T-helper 22 cell (primary cell): ENCODE results near the gene TENM4.

Experiments
- DNase-seq: peaks from one replicate; pipeline ENCODE4 v3.0.0-alpha.2; 2020; ENCODE audit warnings: low read depth

Gene TENM4

DNA sequence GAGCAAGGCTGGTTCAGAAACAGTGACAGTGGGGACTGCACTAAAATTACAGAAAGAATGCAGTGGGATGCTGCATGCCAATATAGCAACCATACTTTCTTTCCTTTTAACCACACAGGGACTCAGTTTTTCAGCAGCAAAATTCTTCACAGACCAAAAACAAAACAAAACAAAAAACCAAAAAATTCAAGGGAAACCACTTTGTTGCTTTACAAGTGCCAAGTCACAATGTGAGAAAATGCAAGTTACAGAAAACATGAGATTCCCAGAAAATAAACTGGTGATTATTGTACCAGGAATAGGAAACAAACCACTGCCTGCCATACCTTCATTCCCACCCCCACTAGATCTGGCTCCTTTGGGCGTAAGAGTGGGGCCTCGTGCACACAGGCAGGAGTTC is 52.6 kb downstream of the TENM4 start:
- no peak for DNase-seq

DNA sequence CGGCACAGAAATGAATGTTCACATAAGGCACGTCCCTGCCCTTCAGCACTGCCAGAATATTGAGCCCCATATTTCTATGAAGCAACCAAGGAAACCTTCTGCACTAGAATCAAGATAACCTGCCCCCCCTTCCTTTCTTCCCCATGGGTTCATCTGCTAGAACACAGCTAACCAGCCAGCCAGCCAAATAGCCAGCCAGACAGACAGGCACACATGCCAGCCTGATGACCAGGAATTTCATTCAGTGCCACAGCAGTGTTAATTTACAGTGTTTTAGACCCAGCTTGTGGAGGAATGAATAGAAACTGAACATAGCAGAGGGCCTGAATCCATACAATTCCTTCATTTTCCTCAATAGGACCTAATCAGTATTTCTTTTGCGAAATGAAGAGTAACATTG is 57.0 kb downstream of the TENM4 start:
- no peak for DNase-seq

DNA sequence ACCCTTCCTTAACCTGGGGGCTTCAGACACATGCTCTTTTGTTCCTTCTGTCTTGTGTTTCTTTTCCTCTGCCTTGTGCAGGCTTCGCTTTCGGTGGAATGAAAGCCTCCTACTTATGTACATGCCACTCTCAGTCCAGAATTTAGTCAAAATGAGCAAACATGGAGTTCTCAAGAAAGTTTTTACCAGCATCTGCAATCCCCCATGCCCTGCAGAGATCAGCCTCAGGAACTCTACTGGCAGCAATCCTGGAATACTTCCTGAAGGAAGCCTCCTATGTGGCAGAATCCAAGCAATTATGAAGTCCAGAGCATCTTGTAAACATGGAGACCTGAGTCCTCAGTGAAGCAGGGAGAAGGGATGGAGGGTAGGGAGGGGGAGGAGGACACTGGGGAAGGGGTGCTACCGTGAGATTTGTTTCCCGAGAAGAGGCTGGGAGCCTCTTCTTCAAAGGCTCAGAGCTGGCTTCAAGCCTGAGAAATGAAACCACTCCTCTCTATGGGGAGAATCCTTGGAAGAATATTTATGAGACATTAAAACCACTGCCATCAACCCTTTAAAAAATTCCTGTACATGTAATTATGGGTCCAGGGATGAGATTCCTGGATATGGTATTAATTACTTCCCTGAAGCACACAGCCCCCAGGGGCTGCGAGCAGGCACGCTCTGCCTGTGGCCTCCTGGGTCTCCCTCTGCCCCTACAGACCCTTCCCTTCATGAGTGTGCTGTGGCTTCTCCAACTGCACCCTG is 58.4 kb downstream of the TENM4 start:
- no peak for DNase-seq

DNA sequence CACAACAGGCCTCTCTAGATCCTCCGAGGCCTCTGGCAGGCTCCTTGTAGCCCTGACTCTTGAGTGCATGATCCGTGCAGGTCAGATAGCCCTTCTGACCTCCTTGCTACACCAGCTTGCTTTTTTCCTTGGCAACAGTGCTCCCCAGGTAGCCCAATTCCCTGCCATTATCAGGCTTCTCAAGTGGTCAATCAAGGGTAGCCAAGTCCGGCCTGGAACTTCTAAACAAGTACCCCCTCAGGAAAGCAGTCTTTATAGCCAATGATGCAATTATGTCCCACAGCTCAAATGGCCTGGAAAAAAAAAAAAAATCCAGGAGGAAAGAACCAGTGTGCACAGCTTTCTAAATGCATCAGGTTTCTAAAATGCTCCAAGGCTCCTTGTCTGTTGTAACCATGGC is 59.8 kb downstream of the TENM4 start:
- DNase-seq, result no peak

DNA sequence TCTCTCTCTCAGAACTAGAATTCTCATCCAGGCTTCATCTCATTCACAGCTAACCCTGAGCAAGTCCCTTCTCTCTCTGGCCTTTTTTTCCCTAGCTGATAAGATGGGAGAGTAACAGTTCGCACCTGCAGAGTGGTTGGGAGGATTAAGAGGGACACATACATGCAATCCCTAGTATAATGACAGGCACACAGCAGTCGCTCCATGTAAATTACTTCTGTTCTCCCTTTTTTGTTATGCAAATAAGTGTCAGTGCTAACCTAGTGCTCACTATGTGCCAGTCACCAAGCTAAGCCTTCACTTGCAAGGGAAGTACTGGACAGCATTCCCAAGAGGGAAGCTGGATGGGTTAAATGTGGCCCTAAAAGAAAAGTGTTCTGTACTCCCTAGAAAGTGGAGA is 63.4 kb downstream of the TENM4 start:
- DNase-seq, result no peak

DNA sequence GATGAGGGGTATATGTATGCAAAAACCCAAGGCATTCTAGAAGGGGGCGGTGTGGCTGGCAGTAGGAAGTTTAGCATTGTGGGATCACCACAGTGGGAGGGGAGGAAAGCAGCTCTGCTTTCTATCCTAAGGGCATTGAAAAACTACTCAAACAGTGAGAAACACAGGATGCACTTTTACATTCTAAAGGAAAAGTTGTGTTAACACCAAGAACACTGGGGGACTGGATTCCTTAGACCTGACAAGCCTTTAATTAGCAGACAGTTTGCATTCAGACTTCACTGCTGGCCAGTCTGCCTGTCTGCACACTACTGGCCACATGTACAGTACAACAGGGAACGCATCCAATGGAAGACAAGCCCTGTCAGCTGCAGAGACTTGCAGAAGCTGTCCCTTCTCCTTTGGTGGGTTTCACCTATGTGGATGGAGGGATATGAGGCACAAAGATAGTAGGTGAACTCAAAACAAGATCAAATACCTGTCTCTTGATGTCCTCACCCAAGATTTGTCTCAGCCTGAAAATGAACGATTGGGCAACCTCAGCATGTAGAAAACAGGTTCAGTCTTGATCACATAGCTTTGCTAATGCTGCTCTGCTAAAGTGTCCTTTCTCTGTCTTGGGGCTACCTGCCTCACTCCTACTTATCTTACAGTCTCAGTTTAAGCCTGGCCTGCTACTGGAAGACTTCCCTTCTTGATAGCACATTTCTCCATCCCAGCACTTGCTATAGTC is 64.8 kb downstream of the TENM4 start:
- DNase-seq, result no peak

DNA sequence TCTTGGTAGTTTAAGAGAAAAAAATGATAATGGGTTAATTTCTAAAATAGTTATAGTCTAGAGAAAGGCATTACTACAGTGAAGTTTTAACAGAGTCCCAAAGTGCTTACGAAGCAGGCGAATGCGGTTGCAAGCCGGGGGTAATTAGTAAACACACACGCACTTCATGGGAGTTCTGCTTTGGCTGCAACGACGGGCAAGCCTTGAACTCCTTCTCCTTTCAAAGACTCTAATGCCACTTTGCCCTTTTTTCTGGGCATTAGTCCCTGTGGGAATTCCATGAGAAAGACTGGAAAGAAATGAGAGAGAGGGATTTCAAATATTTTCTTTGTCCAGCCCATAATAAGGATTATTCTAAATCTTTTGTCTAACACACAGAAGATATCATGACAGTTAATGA is 66.1 kb downstream of the TENM4 start:
- DNase-seq, result no peak

DNA sequence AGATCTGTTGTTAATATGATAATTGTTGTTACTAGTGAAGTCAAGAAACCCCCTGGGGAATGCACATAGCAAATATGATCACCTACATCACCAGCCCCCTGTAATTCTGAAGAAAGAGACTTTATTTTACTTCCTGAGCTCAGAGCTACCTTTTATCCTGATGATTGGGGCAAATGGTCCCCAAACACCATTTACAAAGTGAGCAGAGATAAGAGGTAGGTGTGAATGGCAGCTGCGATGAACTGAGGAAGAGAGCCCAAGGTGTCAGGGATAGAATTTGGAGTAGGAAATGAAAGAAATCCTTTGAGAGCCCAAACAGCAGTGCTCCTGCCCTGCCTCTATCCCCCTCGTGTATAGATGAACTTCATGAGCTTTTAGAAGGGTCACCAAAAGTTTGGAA is 69.1 kb downstream of the TENM4 start:
- no peak for DNase-seq

DNA sequence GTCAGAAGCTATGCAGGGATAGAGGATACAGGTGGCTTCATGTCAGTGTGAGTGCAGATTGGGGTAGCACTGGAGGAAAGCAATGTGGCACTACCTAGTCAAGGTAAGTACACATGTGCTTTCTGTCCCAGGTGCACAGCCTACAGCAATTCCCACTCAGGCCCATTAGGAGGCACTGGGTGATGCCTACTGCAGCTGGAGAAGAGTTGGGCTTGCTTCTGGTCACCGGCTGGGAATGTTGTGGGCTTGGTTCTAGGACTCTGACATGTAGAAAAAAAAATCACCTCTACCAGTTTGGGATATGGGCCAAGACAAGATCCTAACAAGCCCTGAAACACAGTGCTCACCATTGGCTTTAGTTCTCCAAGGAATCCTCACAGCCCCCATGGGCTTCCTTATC is 69.7 kb downstream of the TENM4 start:
- DNase-seq, result no peak

DNA sequence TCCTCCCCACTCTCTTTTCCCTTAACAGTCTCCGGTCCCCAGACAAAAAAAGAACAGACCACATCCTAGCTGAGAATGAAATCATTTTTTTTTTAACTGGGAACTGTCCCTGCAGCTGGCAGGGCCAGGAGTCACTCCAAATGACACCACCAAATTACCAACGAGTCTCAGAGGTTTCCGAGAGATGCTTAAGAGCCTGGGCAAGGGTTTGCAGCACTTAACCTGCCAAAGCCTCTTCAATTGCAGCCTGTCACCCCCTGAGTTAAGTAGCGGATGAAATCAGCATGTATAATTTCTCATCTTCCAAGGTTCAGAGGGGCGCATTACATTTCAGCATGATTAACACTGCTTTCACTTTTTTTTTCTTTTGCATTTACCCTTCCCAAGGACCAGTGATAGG is 71.8 kb downstream of the TENM4 start:
- no peak for DNase-seq

DNA sequence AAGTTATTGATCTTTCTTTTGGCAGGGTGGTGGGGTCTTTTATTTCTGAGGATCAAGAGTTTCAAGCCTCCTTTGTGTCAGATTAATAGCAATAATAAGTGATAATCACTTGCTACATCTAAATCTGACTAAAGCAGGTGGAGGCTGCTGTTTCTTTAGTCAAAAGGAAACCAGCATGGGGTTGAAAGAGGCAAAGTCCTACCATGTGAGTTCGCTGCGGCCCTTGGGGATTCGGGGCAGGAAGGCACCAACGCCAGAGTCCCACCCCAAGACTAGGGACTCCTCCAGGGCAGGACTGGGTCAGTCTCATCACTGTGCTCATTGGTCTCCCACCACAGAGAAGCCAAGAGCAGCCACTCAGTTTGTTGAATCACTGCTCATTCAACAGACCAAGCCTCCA is 73.0 kb downstream of the TENM4 start:
- no peak for DNase-seq

DNA sequence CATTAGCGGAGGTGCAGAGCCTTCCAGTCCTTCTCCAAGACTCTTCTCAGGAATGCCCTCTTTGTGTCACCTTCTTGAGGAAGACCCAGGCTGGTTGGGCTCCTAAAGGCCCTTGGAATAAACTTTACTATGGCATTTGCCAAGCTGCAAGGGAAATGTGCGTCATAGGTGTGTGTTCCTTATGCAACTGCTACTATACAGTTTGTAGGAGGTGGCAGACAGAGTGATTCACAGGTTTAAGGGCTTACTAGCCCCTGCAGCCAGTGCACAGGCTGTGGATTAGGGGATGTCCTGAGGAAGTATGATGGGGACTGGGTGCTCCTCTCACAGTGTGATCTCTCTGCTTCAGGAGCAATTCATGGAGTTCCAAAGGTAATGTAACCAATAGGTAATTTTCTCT is 74.6 kb downstream of the TENM4 start:
- DNase-seq, result no peak

DNA sequence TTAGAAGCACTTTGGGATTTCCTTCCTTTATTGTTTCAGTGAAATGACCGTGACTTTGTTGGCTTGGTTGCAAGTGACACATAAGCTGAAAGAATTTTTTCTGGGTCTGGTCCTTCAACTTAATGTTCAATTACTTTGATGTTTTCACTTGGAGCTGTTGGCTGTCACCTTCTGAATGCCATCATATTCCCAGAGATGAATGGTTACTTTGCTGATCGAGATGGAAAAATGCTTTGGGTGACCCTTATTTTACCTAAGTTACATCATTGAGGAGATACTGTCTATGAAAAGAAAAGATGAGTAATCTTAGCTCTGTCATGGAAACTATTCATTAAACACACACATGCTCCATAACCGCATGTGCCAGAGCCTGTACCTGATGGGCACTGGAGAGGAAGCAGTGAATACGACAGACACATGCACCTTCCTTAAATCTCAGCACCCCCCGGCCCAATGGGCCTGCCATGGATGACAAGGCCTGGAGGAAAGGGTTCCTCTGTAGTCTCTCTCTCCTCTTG is 76.9 kb downstream of the TENM4 start:
- no peak for DNase-seq

DNA sequence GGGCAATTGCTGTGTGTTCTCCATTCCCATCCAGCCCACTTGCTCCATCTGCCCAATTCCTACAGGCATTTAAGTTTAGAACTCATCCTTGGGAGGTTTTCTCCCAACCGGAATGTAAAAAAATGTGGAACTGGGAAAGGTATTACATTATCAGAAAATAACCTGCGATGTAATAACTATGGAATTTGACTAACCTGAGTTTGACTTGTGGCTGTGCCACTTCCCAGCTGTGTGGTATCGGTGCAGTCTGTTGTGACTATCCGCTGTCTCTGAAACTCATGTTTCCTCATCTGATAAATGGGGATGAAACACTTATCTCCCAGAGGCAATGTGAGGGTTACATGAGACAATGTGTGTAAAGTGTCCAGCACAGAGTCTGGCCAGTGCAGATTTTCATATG is 77.6 kb downstream of the TENM4 start:
- DNase-seq, result no peak

DNA sequence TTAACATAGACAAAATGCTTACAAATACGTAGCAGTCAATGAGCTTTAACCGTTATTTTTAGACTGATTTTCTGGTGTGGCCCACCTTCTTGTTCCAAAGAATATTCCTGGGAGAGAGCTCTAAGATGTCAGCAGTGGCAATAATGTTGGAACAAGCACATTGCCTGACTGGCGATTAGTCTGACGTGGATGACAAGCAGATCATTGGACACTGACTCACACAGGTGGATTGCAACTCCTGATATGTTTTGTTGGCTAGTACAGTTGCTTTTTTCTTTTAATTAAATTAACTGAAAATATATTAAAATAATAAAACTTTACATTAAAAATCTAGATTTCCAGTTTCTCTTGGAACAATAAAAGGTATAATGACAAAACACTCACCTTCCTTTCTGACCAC is 78.0 kb downstream of the TENM4 start:
- no peak for DNase-seq

DNA sequence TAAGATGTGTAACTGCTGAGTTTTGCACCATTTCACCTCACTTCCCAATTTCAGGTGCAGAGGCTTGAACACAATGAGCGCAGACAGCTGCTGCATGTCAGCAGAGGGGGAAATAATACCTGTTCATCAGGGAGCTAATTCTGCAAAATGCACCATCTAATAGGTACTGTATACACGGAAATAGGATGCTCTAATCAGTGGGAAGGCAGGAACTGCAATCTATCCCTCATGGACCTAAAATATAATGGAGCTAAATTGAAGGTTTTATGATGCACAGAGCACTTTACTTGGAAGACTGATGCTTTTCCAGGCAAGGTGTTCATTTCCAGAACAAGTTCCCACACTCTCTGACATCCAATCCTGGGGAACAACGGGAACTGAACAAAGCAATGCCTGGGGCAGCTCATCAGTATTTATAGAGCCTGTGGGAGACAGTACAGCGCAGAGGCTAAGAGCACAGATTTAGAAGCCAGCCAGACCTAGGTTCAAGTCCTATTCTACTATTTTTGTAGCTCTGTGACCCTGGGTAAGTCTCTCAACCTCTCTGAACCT is 78.5 kb downstream of the TENM4 start:
- DNase-seq, result no peak

DNA sequence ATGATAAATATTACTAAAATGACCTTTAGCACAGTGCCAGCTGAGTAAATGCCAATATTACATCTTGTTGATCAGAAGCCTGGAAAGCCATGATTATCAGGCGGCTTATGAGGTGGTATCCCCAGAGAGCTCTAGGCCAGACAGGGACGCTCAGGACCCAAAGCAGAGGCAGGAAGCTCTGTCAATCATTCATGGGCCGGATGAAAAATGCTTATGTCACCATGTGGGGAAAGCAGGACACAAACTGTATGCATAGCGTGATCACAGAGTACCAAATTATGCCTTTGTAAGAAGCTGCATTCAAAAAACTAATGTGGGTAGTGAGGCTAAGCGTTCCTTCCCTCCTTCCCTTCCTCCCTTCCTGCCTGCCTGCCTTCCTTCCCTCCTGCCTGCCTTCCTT is 82.6 kb downstream of the TENM4 start:
- DNase-seq, result no peak

DNA sequence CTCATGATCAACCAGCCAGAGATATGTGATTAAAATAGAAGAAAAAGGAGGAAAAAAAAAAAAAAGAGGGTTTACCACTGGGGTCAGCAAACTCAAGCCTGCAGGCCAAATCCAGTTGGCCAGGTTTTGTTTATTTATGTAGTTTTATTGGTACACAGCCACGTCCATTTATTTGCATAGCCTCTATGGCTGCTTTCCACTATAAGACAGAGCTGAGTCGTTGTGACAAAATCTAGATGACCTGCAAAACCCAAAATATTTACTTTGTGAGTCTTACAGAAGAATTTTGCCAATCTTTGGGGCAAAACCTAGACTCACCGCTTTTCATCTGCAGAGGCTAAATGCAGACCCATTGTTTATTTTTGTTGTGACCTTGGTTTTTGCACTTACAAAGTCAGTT is 87.1 kb downstream of the TENM4 start:
- no peak for DNase-seq

DNA sequence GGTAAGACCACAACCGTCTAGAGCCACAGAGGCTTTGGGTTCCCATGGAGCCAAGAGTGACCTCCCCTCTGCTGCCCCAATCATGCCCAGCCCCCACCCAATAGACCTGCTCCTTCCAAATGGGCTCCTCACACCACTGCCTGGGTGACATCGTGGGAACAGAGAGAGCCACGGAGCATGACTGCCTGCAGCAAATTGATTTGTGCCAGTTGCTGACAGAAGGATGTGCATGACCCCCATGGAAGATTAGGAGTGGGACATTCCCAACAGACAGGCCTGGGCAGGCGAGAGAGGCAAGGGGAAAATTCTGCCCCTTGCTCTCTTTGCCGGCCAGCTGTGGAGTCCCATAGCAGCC is 88.5 kb downstream of the TENM4 start:
- no peak for DNase-seq

DNA sequence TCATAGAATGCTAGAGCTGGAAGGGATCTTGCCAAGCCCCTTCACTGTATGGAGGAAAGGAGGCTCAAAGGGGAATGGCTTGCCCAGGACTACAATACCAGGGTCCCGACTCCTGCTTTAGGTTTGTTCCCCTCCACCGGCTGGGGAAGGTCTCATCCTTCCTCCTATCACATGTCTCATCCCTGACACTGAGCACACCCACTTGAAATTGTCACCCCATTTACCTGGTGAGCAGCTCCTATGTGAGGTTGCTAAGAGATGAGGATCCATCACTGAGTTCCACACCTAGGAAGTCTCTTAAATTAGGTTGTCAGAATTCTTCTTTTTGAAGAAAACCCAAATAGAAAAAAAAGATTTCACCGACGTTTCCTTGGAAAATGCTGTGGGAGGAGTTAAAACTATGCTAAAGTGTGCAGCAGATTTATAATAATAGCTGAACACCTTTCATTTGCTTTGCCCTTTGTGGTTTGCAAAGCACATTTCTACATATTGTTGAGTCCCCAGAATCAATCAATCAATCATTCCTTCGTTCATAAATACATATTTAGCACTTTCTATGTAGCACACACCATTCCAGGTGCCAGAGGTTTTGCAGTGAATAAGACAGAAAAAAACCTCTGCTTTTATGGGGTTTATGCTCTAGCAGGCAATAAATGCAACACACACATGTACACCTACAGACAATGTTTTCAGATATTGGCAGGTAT is 91.7 kb downstream of the TENM4 start:
- DNase-seq, result no peak

DNA sequence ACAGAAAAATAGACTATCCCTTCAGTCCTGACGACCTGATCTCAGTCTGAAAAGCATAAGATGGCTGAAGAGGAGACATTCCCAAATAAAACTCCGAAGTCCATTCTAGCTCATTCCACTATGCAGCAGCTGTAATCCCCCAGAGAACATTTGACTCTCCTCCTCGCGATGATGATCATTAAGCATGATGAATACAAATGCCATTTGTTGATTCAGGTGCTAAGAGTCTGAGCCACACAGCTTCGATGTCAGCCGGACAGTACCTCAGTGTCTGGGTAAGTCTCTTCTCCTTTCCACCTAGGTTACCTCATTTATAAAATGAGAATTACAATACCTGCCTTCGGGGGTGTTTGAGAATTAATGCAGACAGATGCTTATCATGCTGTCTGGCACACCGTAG is 94.8 kb downstream of the TENM4 start:
- no peak for DNase-seq

DNA sequence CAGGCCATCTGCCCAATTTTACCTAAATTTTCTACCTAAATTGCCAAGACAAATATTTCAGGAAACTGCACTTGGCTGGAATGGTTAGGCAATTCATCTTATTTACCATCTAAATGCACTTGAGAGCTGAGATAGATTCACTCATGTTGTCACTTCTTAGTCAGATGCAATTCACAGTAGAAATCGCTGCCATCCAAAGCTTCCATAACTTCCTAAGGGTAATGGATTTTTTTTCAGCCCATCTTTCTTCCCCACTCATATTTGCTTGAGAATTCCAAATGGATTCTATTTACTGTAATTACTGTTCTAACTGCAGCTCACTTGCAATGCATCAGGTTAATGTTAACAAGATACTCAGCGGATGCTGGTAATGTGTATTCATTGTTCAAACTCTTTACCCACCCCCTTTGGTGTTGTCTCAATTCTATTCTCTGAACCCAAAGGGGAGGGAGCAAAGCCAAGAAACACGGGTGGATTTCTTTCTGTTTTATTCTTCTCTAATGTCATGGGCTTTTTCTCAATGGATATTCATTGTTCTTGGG is 96.0 kb downstream of the TENM4 start:
- no peak for DNase-seq

DNA sequence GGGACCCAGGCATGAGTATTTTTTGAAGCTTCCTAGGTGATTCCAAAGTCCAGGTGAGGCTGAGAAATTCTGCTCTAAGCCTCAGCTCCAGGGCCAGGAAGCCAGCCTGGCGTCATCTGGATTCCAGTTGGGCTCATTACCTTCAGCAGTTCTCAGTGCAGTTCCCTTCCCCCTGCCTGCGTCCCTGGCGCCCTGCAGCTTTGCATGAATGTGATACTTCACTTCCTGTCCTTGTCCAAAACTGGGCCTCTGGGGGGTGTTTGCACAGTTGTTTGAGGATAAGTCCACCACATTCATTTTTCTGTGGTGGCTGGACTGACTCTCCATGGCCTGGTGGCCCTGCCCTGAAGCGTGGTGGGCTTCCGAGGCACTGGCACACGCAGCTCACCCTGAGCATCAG is 98.1 kb downstream of the TENM4 start:
- no peak for DNase-seq
